Endothelial cell of umbilical vein (primary cell): ENCODE measurements around the gene FHIT. TPM values are rescaled to one million over a fixed set of nuclear protein-coding genes. Genes with fewer than 3 reads are reported as not detected.

ENCODE experiments used
- BruUV-seq: library from RNA; stranded (reverse); fragments of 400-500 nt; replicated peaks from 2 replicates; lab custom pipeline; 2021; lab: Mats Ljungman, UMichigan
- CTCF ChIA-PET: fragments of 300-600, 350-600 bp; sonication (Branson Sonifier 250); formaldehyde crosslinking; loops from one replicate; lab custom pipeline; 2021; ENCODE audit warnings: antibody characterized with exemption, inconsistent platforms; lab: Charles Lee
- POLR2A ChIA-PET: fragments of 300-600, 350-600 bp; sonication (Branson Sonifier 250); formaldehyde crosslinking; loops from one replicate; lab custom pipeline; 2021; ENCODE audit warnings: antibody characterized with exemption, inconsistent platforms; lab: Charles Lee
- DNase-seq: peaks from one replicate; pipeline ENCODE4 v3.0.0-alpha.2; 2011; ENCODE audit warnings: low read depth, low spot score
- FAIRE-seq: peaks from 2 replicates; lab custom pipeline; 2011; peaks lifted over from hg19 to GRCh38; lab: Jason Lieb, UNC
- H2AFZ ChIP-seq: 2 replicates; pipeline ENCODE4 v1.6.0; 2012; ENCODE audit warnings: low read depth, low read length, control low read depth, inconsistent platforms
- H3K27ac ChIP-seq: 2 replicates; pipeline ENCODE4 v1.5.1; 2011; ENCODE audit warnings: low read depth, mild to moderate bottlenecking, control low read depth, low read length, moderate library complexity; ENCODE audit not compliant: insufficient read depth
- H3K27me3 ChIP-seq, 2 experiments: 2 replicates each; pipeline versions ENCODE4 v1.6.0 to v1.6.1; 2011; ENCODE audit warnings: low read length in 2 of 2, mixed read lengths in 1 of 2; ENCODE audit not compliant: control insufficient read depth in 2 of 2, insufficient read depth in 2 of 2
- H3K36me3 ChIP-seq, 2 experiments: 2 replicates in 1 of 2; 3 replicates in 1 of 2; pipeline ENCODE4 v1.5.1; 2011; ENCODE audit warnings: low read length in 2 of 2, mild to moderate bottlenecking in 1 of 2, moderate library complexity in 1 of 2; ENCODE audit not compliant: control insufficient read depth in 2 of 2, insufficient read depth in 2 of 2; ENCODE audit errors: extremely low read depth in 1 of 2
- H3K4me1 ChIP-seq: 3 replicates; pipeline ENCODE4 v1.5.1; 2011; ENCODE audit warnings: mild to moderate bottlenecking, low read length; ENCODE audit not compliant: control insufficient read depth, insufficient read depth; ENCODE audit errors: extremely low read depth
- H3K4me2 ChIP-seq: 2 replicates; pipeline ENCODE4 v1.6.1; 2011; ENCODE audit warnings: low read length, control low read depth, mixed read lengths; ENCODE audit not compliant: insufficient read depth
- H3K4me3 ChIP-seq, 3 experiments: fragments of 200-600 bp in 1 of 3; sonication (generic), shearing (Covaris generic) in 1 of 3; replicated peaks in 1 of 3; 2 replicates each; pipeline ENCODE4 v1.5.1; 2011 to 2016; ENCODE audit warnings: control low read depth in 3 of 3, low read length in 3 of 3, mild to moderate bottlenecking in 2 of 3, inconsistent platforms in 1 of 3, low read depth in 1 of 3, moderate library complexity in 1 of 3; ENCODE audit not compliant: insufficient read depth in 1 of 3
- H3K79me2 ChIP-seq: 2 replicates; pipeline ENCODE4 v1.6.0; 2012; ENCODE audit warnings: low read length, inconsistent platforms; ENCODE audit not compliant: control insufficient read depth, insufficient read depth
- H3K9ac ChIP-seq: replicated peaks from 2 replicates; pipeline ENCODE3; 2011; ENCODE audit warnings: low read length, control low read depth; ENCODE audit not compliant: insufficient read depth; ENCODE audit errors: extremely low read depth
- H3K9me1 ChIP-seq: replicated peaks from 3 replicates; pipeline ENCODE4 v1.6.0; 2011; ENCODE audit warnings: mild to moderate bottlenecking, low read length; ENCODE audit not compliant: control insufficient read depth, insufficient read depth; ENCODE audit errors: extremely low read depth
- H3K9me3 ChIP-seq: replicated peaks from 2 replicates; pipeline ENCODE4 v1.5.1; 2012; ENCODE audit warnings: low read length, inconsistent platforms; ENCODE audit not compliant: control insufficient read depth, insufficient read depth
- H4K20me1 ChIP-seq: replicated peaks from 2 replicates; pipeline ENCODE3; 2011; ENCODE audit warnings: mild to moderate bottlenecking, low read length; ENCODE audit not compliant: control insufficient read depth, insufficient read depth; ENCODE audit errors: extremely low read depth
- CTCF ChIP-seq, 2 donors: IDR thresholded peaks; 1 replicate in 1 of 2; 2 replicates in 1 of 2; pipeline ENCODE4 v1.5.1; 2011; ENCODE audit warnings: low read length in 2 of 2, mild to moderate bottlenecking in 2 of 2, moderate library complexity in 2 of 2, control low read depth in 1 of 2, inconsistent platforms in 1 of 2, low read depth in 1 of 2; ENCODE audit not compliant: insufficient read depth in 1 of 2; ENCODE audit errors: extremely low read depth in 1 of 2
- EZH2 ChIP-seq: IDR thresholded peaks from 2 replicates; pipeline ENCODE4 v1.6.1; 2012; ENCODE audit warnings: borderline replicate concordance, low read depth, mild to moderate bottlenecking, moderate library complexity, low read length, inconsistent platforms; ENCODE audit not compliant: severe bottlenecking
- FOS ChIP-seq: IDR thresholded peaks from 2 replicates; pipeline ENCODE4 v1.6.1; 2011; ENCODE audit warnings: mild to moderate bottlenecking, low read length, moderate library complexity, borderline replicate concordance; ENCODE audit not compliant: insufficient read depth
- GATA2 ChIP-seq: IDR thresholded peaks from 2 replicates; pipeline ENCODE4 v1.7.0; 2011; ENCODE audit warnings: low read depth, mild to moderate bottlenecking, moderate library complexity, mixed read lengths, low read length; ENCODE audit not compliant: insufficient read length, insufficient read depth
- JUN ChIP-seq: IDR thresholded peaks from 2 replicates; pipeline ENCODE4 v1.6.1; 2011; ENCODE audit warnings: borderline replicate concordance, low read depth; ENCODE audit not compliant: insufficient read length, insufficient read depth
- MAX ChIP-seq: IDR thresholded peaks from 2 replicates; pipeline ENCODE4 v1.6.1; 2011; ENCODE audit not compliant: insufficient read depth, insufficient read length
- MYC ChIP-seq: IDR thresholded peaks from one replicate; pipeline ENCODE4 v1.6.1; 2011; ENCODE audit warnings: mild to moderate bottlenecking, low read depth, low read length
- POLR2A ChIP-seq: IDR thresholded peaks from 2 replicates; pipeline ENCODE4 v1.6.1; 2012; ENCODE audit warnings: low read depth, mild to moderate bottlenecking, control low read depth, low read length
- POLR2AphosphoS5 ChIP-seq: IDR thresholded peaks from 2 replicates; pipeline ENCODE4 v1.6.1; 2012; ENCODE audit warnings: low read depth, mild to moderate bottlenecking, control low read depth, low read length, moderate library complexity; ENCODE audit not compliant: insufficient read depth
- dilution Hi-C: fragments of 300-500 bp; cut with MboI; formaldehyde crosslinking; loops from one replicate; pipeline ENCODE4 v1.15.0; 2019; ENCODE audit warnings: low sequenced_read_pairs; ENCODE audit not compliant: extremely low pct_ligation_motif_present
- intact Hi-C: fragments of 100-400 bp; cut with micrococcal nuclease; formaldehyde crosslinking; loops from one replicate; pipeline ENCODE4 v1.10.0; 2022
- polyA plus RNA-seq, 4 experiments: library from polyadenylated mRNA; depleted of rRNA in 3 of 4; stranded (reverse) in 3 of 4; unstranded in 1 of 4; fragments of >200 nt; gene quantifications; 2 replicates each; pipeline versions ENCODE4 v1.2.1 to v1.2.3, GENCODE V29; 2011 to 2012; ENCODE audit warnings: missing spikeins in 1 of 4
- total RNA-seq: library from RNA; stranded (reverse); gene quantifications from 2 replicates; pipeline ENCODE4 v1.2.3, GENCODE V29; 2021

FHIT gene
- total and polyA plus RNA-seq, 2 donors (not counting 3 experiments of a cell fraction or from before 2014, with no cell fraction given), result 0.47 to 2.2 TPM

DNA sequence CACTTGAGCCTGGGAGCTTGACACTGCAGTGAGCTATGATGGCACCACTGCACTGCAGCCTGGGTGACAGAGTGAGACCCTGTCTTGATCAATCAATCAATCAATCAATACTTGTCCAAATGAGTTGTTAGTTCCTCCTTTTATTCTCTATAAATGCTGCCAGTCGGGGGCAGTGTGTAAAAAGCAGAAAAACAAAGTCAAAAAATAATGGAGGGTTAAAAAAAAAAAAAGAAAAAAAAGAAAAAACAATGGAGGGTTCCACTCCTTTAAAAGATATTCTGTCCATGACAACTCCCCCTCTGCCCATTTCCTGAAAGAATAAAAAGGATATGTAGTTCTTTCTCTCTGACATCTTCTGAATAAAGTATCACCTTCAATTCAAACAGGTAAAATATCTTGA is 1068.6 kb downstream of the FHIT start:
- Histone ChIP-seq H2AFZ (no peak overlapping the region), H3K27ac (no peak overlapping the region), H3K79me2 (no peaks in the 10 kb centered on the region), H4K20me1 (no peaks in the 10 kb centered on the region), H3K9me3 (no peaks in the 10 kb centered on the region), H3K4me3 (no peak overlapping the region), H3K4me1 (no peaks in the 10 kb centered on the region), H3K9me1 (no peaks in the 10 kb centered on the region), H3K27me3 (no peaks in the 10 kb centered on the region), H3K4me2 (no peak overlapping the region), H3K9ac (no peak overlapping the region), H3K36me3 (no peaks in the 10 kb centered on the region)
- BruUV-seq, result no TSS peak
- POLR2A ChIA-PET, result no interaction called here
- intact Hi-C loops (no loop called here), dilution Hi-C loops (no loop called here)
- TF ChIP-seq EZH2 (no peak), POLR2AphosphoS5 (no peak), POLR2A (no peak), MYC (no peak), JUN (no peak), MAX (no peak), FOS (no peak), GATA2 (no peak), CTCF (IDR thresholded peaks at IDR 0.05; ENCODE audit: extremely low read depth in 1 of 2, insufficient read depth in 1 of 2, low read depth in 1 of 2, low read length in 2 of 2) (no peak)
- DNase-seq (no peak), FAIRE-seq (no peak)
- CTCF ChIA-PET, result no interaction called here
